Measurements from ENCODE around the gene PCSK5.

Gene PCSK5

DNA sequence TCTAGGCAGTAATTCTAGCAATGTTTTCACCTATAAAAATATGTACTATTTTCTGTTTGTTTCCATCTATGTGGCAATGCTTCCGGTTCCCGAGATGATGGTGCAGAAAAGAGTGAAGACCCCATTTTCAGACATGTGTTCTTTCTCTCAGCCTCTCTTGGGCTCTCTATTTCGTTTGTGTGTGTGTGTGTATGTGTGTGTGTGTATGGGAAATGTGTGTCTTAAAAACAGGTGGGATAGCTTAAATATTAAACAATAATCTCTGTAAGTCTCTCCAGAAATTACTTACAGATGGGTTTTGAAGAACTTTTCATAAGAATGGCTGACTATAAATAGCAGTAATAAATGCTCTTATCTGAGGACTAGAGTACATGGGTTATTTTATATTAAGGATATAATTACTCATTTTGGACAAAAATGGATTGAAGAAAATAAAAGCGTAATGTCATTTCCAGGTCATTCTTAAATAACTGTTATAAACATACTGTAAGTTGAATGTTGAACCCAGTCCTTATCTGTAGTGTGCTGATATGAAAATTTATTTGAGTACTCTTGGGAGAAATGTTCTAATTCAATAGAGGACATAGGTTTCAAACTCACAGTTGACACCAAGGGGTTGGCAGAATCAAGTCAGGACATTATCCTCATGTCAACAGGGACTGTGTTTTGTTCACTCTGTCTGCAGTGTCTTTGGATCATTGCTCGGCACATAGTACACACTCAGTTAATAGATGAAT is 31.1 kb downstream of the PCSK5 start:
- no peak for DNase-seq (ENCODE audit: low read depth in 2 of 2)

DNA sequence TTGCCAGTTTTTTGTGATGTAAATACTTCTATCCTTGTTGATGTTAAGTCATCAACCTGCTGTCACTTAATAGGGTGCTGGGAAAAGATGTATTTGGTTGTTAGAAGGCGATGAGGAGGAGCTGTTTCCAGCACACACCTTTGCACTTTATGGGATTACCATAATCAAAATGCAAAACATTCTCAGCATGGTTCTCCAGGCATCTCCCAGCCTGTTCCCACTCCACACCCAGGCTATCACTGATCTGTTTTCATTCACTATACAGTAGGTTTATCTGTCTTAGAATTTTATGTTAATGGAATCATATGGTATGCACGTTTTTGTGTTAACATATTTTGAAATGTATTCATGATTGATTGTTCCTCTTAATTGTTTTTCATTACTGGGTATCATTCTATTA is 35.9 kb downstream of the PCSK5 start:
- no peak for DNase-seq (ENCODE audit: low read depth in 2 of 2)

DNA sequence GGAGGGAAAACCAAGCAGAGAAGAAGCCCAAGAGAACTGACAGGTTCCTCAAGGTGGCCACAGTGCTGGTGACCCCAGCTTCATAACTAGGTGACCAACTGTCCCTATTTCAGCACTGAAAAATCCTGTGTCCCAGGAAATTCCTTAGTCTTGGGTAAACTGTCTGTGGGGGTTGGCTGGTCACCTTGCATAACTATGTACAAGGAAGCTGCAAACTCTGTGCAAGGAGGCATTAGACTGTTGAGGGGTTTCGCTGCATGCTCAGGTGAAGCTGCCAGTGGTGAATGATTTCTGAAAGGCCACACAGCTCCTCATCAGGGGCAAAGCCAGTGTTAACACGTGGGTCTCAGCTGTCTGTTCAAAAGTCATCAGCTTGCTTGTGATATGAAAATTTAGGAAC is 36.9 kb downstream of the PCSK5 start:
- no peak for DNase-seq (ENCODE audit: low read depth in 2 of 2)

DNA sequence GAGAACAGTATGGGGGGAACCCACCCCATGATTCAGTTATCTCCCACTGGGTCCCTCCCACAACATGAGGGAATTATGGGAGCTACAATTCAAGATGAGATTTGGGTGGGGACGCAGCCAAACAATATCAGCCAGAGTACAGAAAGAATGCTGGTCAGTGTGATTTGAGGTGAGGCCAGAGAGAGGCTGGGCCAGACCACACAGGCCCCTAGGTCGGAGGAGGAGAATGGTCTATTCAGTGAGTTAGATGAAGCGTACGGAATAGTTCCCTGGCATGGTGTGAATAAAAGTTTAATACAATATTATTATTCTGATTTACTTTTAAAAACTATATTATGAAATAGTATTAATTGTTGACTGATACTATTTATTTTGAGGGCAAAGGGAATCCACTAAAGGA is 39.7 kb downstream of the PCSK5 start:
- DNase-seq (ENCODE audit: low read depth in 2 of 2), result no peak

DNA sequence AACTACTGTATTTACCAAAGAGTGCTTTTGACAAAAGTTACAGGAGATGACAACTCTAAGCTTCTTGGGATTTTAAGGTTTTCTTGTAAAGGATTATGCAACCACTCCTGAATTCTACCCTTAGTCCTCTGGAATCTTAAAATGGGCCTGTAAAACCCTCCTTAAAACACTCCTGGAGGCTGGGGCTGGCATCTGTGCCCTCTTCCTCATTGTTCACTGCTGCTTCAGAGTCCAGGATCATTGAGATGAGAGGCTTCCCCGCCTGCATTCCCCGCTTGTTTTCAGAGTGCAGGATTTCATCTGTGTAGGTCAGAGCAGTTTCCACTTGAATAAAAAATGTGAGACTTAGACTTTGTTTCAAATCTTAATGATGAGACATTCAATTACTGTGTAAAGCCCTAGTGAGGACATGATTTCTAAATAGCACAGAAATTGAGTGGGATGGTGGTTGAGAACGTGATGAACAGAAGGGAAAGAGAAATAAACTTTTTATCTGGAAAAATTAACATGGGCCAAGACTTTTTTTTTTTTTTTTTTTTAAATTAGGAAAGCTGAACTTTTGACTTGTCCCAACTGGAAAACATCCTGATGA is 40.4 kb downstream of the PCSK5 start:
- DNase-seq (ENCODE audit: low read depth in 2 of 2), result no peak

DNA sequence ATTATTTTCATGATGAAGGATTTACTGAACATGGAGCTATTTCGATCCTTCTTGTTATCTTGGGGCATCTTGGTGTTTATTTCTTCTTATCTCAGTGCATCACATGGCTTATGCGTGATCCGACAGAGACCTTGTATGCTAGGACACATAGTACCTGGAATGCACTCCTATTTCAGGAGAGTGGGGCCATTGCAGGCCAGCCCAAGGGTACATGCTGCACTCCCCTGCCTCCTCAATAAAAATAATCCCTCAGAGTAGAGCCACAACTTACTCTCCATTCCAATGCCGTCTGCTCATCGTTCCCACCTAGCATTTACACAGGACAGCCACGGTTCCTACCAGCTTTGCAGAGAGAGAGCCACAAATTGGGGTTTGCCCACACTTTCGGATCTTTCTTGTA is 43.5 kb downstream of the PCSK5 start:
- no peak for DNase-seq (ENCODE audit: low read depth in 2 of 2)

DNA sequence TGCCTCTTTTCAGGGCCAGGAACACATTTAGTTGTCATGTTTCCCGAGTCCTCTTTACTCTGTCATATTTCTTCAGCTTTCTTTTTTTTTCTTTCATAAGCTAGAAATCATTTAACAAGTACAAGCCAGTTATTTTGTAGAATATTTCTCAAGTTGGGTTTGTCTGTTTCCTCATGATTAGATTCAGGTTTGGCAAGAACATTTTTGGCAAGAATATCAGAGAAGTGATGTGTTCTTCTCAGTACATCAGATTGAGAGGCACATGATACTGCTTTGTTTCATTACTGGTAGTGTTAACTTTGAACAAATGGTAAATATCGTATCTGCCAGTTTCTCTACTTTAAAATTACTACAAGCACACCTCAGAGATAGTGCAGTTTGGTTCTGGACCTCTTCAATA is 45.1 kb downstream of the PCSK5 start:
- no peak for DNase-seq (ENCODE audit: low read depth in 2 of 2)

DNA sequence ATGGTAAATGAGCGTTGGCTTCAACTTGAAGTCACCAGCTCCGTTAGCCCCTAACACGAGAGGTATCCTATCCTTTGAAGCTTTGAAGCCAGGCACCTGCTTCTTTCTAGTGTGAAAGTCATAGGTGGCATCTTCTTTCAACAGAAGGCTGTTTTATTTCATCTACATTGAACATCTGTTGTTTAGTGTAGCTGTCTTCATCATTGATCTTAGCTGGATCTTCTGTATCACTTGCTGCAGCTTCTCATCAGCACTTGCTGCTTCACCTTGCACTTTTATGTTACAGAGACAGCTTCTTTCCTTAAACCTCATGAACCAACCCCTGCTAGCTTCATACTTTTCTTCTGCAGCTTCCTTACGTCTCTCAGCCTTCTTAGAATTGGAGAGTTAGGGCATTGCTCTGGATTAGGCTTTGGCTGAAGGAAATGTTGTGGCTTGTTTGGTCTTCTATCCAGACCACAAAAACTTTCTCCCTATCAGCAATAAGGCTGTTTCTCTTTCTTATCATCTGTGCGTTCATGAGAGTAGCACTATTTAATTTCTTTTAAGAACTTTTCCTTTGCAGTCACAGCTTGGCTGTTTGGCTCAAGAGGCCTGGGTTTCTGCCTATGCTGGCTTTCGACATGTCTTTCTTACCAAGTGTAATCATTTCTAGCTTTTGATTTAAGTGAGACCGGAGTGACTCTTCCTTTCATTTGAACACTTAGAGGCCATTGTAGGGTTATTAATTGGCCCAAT is 47.2 kb downstream of the PCSK5 start:
- DNase-seq (ENCODE audit: low read depth in 2 of 2), result no peak

DNA sequence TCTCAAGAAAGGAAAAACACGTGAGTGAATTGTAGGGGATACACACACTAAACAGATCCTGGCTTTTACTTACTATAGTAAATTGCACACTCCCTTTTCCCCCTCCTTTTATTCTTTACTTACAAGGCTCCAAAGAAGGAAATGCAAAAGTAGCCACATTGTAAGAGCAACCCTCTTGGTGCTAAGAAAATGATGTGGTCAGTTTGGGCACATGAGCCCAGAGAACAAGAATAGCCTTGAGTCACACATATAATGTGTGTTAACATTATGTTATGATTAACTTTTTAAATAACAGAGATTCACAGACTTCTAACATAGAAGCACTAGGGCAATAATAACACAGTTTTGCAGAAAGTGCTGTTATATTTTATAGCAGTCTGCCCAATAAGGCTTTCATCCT is 48.5 kb downstream of the PCSK5 start:
- no peak for DNase-seq (ENCODE audit: low read depth in 2 of 2)

DNA sequence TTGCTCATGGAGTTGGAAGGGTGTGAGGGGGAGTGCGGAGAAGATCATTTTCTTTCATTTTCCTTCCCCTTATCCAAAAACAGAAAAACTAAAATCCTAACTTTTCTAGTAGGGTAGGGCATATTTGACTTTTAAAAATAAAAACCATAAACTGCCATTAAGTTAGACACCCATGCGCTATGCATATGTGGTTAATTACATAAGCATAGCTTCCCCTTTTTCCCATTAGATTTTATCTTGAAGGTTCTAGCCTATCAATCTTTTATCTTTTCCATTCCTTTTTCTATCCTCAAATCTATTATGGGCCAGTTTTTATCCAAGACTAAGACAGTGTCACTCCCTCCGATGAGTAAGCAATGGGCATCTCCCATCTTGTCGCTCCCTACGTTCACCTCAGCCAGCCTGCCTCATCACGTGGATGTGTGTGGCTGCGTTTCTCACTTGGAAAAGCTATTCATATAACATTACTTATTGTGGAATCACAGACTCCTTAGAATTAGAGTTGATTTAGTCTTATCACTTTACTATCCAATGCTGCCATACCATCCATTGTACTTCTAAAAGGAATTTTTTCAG is 49.2 kb downstream of the PCSK5 start:
- DNase-seq (ENCODE audit: low read depth in 2 of 2), result no peak

DNA sequence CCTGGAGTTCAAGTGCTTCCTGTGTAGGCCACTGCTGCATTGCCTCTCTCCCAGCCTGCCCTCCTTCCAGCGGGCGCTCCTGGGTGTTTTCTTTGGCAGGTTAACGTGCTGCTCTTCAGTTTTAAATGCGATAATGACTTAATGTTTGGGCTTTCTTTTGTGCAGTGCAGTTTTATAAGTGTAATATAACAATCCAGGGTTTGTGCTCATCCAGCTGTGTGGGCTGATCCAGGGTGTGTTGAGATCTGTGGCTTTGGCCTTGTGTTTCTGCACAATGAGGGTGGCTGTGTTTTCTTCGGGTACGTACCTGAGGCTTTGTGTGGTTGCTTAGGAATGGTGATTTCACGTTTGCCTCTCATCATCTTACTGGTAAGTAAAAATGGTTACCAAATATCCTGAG is 50.6 kb downstream of the PCSK5 start:
- no peak for DNase-seq (ENCODE audit: low read depth in 2 of 2)

DNA sequence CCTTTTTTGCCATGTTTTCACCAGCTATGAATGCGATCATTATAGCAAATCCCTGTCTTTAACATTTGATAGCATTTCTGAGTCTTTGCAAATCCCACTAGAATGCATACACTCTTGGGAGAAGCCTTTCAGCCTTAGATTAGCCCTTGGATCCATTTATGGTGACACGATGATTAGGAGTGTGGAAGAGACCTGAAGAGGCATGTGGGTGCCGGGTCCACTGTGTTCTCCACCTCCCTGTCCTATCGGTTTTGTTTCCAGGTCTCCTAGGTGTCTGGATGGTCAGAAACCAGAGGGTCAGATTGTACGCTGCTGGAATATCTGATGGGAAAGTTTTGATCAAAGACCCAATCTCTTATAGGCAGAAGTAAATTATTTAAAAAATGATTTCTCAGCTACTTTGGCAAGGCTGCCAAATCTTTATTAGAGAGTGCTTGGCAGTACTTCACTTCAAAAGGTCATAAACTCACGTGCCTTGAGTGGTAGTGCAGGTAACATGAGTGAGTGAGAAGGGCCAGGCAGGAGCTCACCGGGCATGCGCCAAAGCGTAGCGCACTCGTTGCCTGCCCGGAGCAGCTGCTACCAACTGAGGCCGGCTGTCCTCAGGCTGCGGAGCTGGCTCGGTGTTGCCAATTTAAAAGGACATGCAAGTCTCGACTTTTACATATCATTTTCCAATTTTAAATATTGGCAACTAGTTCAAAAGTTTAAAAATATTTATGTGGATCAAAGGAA is 51.3 kb downstream of the PCSK5 start:
- DNase-seq (ENCODE audit: low read depth in 2 of 2), result no peak

DNA sequence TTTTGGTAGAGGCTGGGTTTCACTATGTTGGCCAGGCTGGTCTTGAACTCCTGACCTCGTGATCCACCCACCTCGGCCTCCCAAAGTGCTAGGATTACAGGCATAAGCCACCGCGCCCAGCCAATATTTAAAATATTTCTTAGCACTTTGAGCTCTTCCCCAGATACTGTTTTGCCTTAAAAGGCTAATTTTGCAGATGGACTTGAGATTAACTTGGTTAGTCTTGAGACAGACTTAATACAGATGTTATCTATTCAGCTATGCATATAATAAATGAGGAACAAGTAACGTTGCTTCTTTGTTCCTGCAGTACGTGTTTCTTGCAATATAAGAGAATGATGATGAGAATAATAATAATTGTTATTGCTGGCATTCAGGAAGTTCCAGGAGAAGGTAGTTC is 56.3 kb downstream of the PCSK5 start:
- DNase-seq (ENCODE audit: low read depth in 2 of 2), result no peak

DNA sequence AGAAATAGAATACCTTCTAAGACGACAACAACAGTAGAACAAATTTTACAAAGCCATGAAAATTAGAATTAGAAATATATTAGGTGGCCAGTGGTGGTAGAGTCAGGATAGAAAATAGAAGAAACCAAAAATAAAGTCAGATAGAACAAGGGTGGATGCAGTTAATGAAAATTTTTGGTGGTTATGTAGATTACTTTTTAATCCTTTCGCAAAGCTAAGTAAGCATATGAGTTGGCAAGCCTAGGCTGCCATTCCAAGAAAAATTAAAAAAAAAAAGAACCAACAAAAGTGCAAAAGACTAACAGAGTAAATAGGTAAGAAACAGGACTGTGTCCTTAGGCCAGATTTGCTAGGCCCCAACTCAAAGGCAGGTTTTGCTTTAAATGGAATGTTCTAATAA is 56.8 kb downstream of the PCSK5 start:
- DNase-seq (ENCODE audit: low read depth in 2 of 2), result no peak

DNA sequence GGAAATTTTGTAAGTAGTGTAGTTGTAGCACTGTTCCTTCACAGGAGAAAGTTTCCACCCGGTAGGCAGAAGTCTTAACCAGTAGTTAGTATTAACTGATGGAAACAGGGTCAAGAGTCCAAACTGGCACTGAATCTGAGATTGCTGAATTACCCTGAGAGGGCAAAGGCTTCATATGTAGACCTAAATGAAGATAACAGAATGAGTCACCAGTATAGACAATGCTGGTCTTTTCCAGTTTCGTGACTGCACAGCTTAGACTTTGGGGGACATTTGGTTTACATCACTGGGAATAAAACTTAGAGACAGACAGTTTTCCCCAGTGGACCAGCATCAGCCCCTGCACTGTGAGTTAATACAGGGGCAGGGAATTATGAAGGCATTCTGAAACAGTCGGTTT is 60.5 kb downstream of the PCSK5 start:
- DNase-seq (ENCODE audit: low read depth in 2 of 2), result no peak

DNA sequence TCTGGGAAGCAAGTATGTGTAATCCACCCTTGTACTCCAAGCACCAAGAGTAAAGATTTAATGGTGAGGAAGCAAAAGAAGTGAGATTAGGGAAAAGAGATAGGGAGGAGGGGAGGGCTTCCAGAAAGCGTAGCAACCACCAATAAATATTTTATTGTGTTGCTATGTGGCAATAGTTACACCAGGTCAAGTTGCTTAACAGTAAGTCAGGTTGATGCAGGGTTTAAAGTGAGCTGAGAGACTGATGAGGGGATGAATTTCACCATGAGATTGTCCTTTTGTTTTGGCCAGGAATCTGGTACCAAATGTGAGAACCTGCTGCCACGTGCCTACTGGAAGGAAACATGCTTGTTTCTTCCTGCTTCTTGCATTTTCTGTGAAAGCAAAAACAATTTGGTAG is 62.7 kb downstream of the PCSK5 start:
- no peak for DNase-seq (ENCODE audit: low read depth in 2 of 2)

DNA sequence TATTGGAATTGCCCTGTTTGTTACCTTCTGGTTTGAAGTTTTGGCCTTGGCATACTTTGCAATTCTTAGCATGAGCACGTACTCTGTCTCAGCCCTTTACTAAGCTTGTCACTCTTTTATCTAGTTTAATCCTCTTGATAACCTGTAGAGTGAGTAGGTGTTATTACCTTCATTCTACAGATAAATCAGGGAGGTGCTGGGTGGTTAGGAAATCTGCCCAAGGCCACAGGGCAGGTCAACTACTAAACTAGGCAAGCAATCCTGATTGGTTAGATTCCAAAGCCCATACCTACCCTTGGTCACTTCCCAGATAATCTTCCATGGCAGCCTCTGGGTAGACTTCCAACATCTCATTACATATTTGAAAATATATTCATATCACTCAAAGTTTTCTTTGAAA is 65.7 kb downstream of the PCSK5 start:
- DNase-seq (ENCODE audit: low read depth in 2 of 2), result no peak

DNA sequence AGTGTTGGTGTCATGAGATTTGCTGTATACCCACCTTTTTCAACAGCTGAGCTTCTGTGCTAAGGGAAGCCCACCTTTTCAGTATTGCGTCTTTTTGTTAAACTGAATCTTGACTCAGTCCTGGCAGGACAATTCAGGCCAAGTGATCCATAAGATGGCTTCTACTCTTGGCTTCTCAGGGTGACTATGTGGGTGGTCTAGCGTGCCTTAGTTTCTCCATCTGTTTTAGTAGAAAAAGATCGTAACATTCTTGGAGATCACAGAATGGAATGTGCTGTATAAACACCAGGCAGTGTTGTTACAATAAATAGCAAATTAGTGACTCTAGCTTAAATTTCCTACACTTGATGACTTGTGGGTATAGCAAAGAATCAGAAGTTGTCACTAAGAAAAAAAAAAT is 66.6 kb downstream of the PCSK5 start:
- DNase-seq (ENCODE audit: low read depth in 2 of 2), result no peak

DNA sequence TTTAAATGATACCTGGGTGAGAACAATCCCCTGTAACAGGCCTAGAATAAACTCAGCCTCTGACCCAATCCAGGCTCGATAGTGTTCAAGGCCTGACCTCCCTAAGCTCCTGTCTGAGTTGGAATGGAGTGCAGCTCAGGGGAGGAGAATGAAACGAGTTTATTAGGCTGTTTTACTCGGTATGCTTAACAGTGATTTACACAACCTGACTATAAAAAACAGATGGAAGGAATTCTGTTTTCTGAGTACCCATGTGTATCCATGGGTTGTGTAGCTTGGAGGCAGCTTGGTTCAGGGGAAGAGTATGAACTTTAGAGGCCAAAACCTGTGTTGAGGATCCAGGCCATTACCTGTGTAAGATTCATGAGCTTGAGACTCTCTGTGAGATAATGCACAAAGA is 67.8 kb downstream of the PCSK5 start:
- DNase-seq (ENCODE audit: low read depth in 2 of 2), result no peak

DNA sequence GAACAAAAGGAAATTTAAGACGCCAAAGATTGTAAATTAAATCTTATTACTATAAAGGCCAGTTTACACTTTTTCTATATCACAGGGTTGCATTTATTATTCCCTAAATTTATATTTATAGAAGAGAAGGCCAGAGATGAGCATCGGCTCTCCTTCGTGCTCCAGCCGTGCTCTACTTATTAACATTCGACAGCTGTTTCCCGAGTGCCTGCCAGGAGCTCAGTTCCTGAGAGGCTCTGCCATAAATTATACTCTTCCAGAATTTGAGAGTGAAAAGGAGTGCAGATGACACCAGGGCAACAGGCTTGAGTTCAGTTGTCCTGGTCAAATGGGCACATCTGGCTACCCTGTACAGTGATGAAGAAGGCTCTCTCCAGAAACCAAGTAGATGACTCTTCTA is 70.1 kb downstream of the PCSK5 start:
- DNase-seq (ENCODE audit: low read depth in 2 of 2), result no peak

DNA sequence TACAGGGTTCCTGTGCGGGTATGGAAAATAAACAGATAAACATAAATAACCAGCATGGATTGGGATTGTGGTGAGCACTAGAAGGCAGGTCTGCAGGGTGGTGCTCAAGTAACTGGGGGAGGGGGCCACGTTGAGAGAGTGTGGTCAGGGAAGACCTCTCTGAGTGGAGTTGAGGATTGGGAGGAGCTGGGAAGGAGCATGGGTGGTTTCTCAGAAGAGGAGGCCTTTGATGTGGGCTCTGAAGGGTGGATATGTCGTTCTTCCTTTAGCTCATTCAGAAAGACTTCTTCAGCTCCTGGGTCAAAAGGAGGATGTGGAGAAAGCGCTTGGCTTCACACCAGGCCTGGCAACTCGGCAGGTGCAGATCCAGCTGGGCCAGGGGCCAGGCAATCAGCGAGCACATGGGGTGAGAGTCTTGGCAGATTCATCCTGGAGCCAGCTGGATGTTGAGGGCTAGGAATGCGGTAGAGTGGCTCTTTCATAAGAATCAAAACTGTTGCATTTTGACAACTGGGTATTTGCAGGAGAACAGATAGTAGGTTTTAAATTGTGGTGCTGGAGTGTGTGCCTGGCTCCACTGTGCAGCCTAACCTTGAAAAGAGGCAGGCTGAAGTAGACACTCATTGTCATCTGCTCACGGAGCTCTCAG is 71.7 kb downstream of the PCSK5 start:
- DNase-seq (ENCODE audit: low read depth in 2 of 2), result no peak

DNA sequence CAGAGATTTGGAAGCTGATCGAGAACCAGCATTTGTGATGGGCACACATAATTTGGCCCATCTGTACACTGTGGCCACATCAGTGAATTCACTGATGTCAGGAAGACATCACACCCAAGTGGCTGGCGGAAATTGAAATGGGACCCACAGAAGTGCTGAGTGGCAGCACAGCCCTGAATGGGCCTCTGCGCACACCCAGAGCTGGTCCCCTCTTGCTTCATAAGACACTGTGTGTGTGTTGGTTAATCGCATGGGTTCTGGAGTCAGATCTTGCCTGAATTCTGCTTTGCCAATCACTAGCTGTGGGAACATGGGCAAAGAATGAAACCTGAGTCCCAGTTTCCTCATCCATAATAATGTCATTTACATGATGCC is 72.2 kb downstream of the PCSK5 start:
- no peak for DNase-seq (ENCODE audit: low read depth in 2 of 2)

All from fibroblast of skin of left biceps (primary cell).